Stimulated activated CD8-positive, alpha-beta memory T cell treated with anti-CD3 and anti-CD28 coated beads, Interleukin-4, amount 100 ng/mL, for 24 hours (primary cell): Measurements from ENCODE around the gene EHD3.

ENCODE experiments used
- DNase-seq: peaks from one replicate; pipeline ENCODE4 v3.0.0-alpha.2; 2020; ENCODE audit warnings: low read depth

Gene EHD3

GRCh38 chr2:31233741-31234682 is at the start of gene EHD3:
EHD3 (plus strand) TSS chr2:31234152; CDS start chr2:31234622, 470 bp downstream.
- peak; percentile 72 for DNase-seq

- DNase-seq = no peak
These were observed 46.8 kb upstream of the EHD3 start for GRCh38 chr2:31187166-31187565.

- DNase-seq = no peak
These were observed 45.8 kb upstream of the EHD3 start for GRCh38 chr2:31188131-31188530.

- DNase-seq = no peak
These were observed 44.8 kb upstream of the EHD3 start for GRCh38 chr2:31189141-31189540.

GRCh38 chr2:31190188-31190587 is 43.8 kb upstream of the EHD3 start:
- no peak for DNase-seq

GRCh38 chr2:31191931-31192330 is 42.0 kb upstream of the EHD3 start:
- no peak for DNase-seq

- no peak for DNase-seq
These were observed 41.6 kb upstream of the EHD3 start for GRCh38 chr2:31192396-31192795.

GRCh38 chr2:31192851-31193392 is 41.0 kb upstream of the EHD3 start:
- DNase-seq = no peak

- no peak for DNase-seq
These were observed 40.1 kb upstream of the EHD3 start for GRCh38 chr2:31193806-31194205.

- no peak for DNase-seq
These were observed 37.3 kb upstream of the EHD3 start for GRCh38 chr2:31196622-31197021.

GRCh38 chr2:31197166-31197565 is 36.8 kb upstream of the EHD3 start:
- no peak for DNase-seq

GRCh38 chr2:31197669-31198068 is 36.3 kb upstream of the EHD3 start:
- DNase-seq = no peak

GRCh38 chr2:31199206-31199605 is 34.7 kb upstream of the EHD3 start:
- DNase-seq = no peak

GRCh38 chr2:31200972-31201371 is 33.0 kb upstream of the EHD3 start:
- DNase-seq = no peak

GRCh38 chr2:31202041-31202440 is 31.9 kb upstream of the EHD3 start:
- no peak for DNase-seq

GRCh38 chr2:31202833-31203232 is 31.1 kb upstream of the EHD3 start:
- DNase-seq = no peak

- no peak for DNase-seq
These were observed 30.0 kb upstream of the EHD3 start for GRCh38 chr2:31203916-31204315.

- DNase-seq = no peak
These were observed 29.2 kb upstream of the EHD3 start for GRCh38 chr2:31204783-31205182.

GRCh38 chr2:31205186-31205585 is 28.8 kb upstream of the EHD3 start:
- DNase-seq = no peak

- no peak for DNase-seq
These were observed 28.3 kb upstream of the EHD3 start for GRCh38 chr2:31205613-31206012.

GRCh38 chr2:31207790-31208189 is 26.2 kb upstream of the EHD3 start:
- no peak for DNase-seq

GRCh38 chr2:31208240-31208639 is 25.7 kb upstream of the EHD3 start:
- no peak for DNase-seq
